Ovary (tissue), 9 donors: ENCODE measurements around the gene LDB1. TPM values are rescaled to one million over a fixed set of nuclear protein-coding genes. Genes with fewer than 3 reads are reported as not detected.

Source experiments
- DNase-seq, 5 donors: peaks; one replicate each; pipeline ENCODE4 v3.0.0-alpha.2; 2019 to 2020
- H3K27ac ChIP-seq, 2 donors: fragments of 200-600 bp; one replicate each; pipeline versions ENCODE4 v1.5.1 to v1.8.0; 2019 to 2022
- H3K27me3 ChIP-seq: fragments of 200-600 bp; one replicate; pipeline ENCODE4 v1.8.0; 2022
- H3K36me3 ChIP-seq: fragments of 200-600 bp; sonication (generic); one replicate; pipeline ENCODE4 v1.5.1; 2019
- H3K4me1 ChIP-seq: one replicate; pipeline ENCODE4 v1.8.1; 2013; ENCODE audit warnings: mild to moderate bottlenecking, moderate library complexity; ENCODE audit not compliant: insufficient read depth
- H3K4me3 ChIP-seq: fragments of 200-600 bp; sonication (generic); one replicate; pipeline ENCODE4 v1.5.1; 2017
- H3K9me3 ChIP-seq, 2 donors: fragments of 200-600 bp in 1 of 2; sonication (generic) in 1 of 2; one replicate each; pipeline versions ENCODE4 v1.5.1 to v1.8.1; 2013 to 2019; ENCODE audit warnings: mild to moderate bottlenecking in 1 of 2, moderate library complexity in 1 of 2
- CTCF ChIP-seq, 3 donors: fragments of 450-650 bp in 2 of 3; fragments of 200-600 bp in 1 of 3; IDR thresholded peaks; one replicate each; pipeline versions ENCODE4 v1.5.1 to v1.8.0; 2016 to 2022; ENCODE audit warnings: antibody characterized with exemption in 3 of 3, mild to moderate bottlenecking in 1 of 3
- EP300 ChIP-seq: sonication (generic); formaldehyde crosslinking; IDR thresholded peaks from one replicate; pipeline ENCODE4 v1.6.1; 2017; ENCODE audit warnings: antibody characterized with exemption
- POLR2A ChIP-seq: fragments of 450-650 bp; IDR thresholded peaks from one replicate; pipeline ENCODE4 v1.6.1; 2017; ENCODE audit warnings: antibody characterized with exemption, mild to moderate bottlenecking, moderate library complexity
- WGBS, 3 donors: extraction: QIAGEN DNeasy Blood & Tissue Kit in 1 of 3; methylation state at CpG; one replicate each; pipeline versions ENCODE4 v1.1.5 to v1.1.7; 2013 to 2017; 5-methylcytosine and 5-hydroxymethylcytosine counted together
- intact Hi-C, 4 donors: fragments of 100-400 bp; cut with DNase I; formaldehyde crosslinking; loops; one replicate each; pipeline versions ENCODE4 v1.11.0 to v1.15.1; 2022 to 2023
- polyA plus RNA-seq, 2 donors: library from polyadenylated mRNA; stranded (reverse); fragments of 200-250 nt in 1 of 2; fragments of 350-450 nt in 1 of 2; fragmentation: Illumina TruSeq in 1 of 2; extraction: RNeasy Lipid Tissue Mini Kit (QIAGEN cat#74804) in 1 of 2; gene quantifications; one replicate each; pipeline ENCODE4 v1.2.3, GENCODE V29; 2013 to 2014
- total RNA-seq, 7 donors: library from RNA; depleted of rRNA in 2 of 7; stranded (reverse); fragments of >200 nt in 2 of 7; fragmentation: NEBNext Ultra II Directional in 3 of 7; extraction: Animal tissue kit (Norgen Biotek cat#: 25700) in 3 of 7; gene quantifications; one replicate each; pipeline versions ENCODE4 v1.1.0 to v1.2.4, GENCODE V29; 2016 to 2023
- donor health status: DM: no; HTN: no; CAD: no; lungs with moderate emphysema.
- donor health status: DM: no; HTN: no; CAD: no.
- donor health status: Bipolar disorder and iron deficiency.
- donor health status: DM: yes; HTN: yes; CAD: no.
- donor health status: DM: no; HTN: no; CAD: no.
- donor health status: DM: yes; HTN: yes; CAD: no.

Gene LDB1
- total and polyA plus RNA-seq, 9 donors: 59.0 to 141 (median 93.2) TPM

- Histone ChIP-seq H3K4me1 (peaks cover 10% of the 10 kb centered on the region), H3K9me3 (no peaks in the 10 kb centered on the region), H3K27me3 (no peaks in the 10 kb centered on the region), H3K36me3 (no peaks in the 10 kb centered on the region), H3K4me3 (no peak overlapping the region), H3K27ac (no peak overlapping the region)
- WGBS, 3 donors: 85 to 88% (median 87%) methylated on average over 12 of the region's 12 CpGs
- DNase-seq: no peak
- TF ChIP-seq POLR2A: no peak
- no peak for TF ChIP-seq EP300
- TF ChIP-seq CTCF (IDR thresholded peaks at IDR 0.05): no peak
- intact Hi-C loops: loop anchor here in 1 of 4 donors (10.0 kb wide), 1 partner anchor 46 kb away; the partner anchor contains the start of gene HPS6
These were observed 8.9 kb downstream of the LDB1 start for GRCh38 chr10:102111276-102111675.

GRCh38 chr10:102109166-102110116, 10.7 kb downstream of the LDB1 start:
- DNase-seq: no peak
- whole genome bisulfite sequencing, 3 donors: 82 to 87% (median 83%) methylated on average over 24 of the region's 24 CpGs
- no peaks in the 10 kb centered on the region for H3K36me3 ChIP-seq
- H3K27ac ChIP-seq: no peak overlapping the region
- H3K27me3 ChIP-seq: no peaks in the 10 kb centered on the region
- intact Hi-C loops: loop anchor here in 2 of 4 donors (5.0 to 10.0 kb wide), 2 partner anchors 37 to 45 kb away; partner anchors contain the start of gene HPS6 (in 1 of the 2)
- H3K9me3 ChIP-seq: no peaks in the 10 kb centered on the region
- H3K4me1 ChIP-seq: peaks cover 9% of the 10 kb centered on the region
- no peak for TF ChIP-seq POLR2A
- TF ChIP-seq CTCF (IDR thresholded peaks at IDR 0.05): no peak
- TF ChIP-seq EP300: no peak
- no peak overlapping the region for H3K4me3 ChIP-seq

GRCh38 chr10:102106998-102107397, 13.2 kb downstream of the LDB1 start:
- Histone ChIP-seq H3K4me1 (no peaks in the 10 kb centered on the region), H3K4me3 (no peak overlapping the region), H3K27me3 (no peaks in the 10 kb centered on the region), H3K36me3 (no peaks in the 10 kb centered on the region), H3K9me3 (no peaks in the 10 kb centered on the region), H3K27ac (no peak overlapping the region)
- DNase-seq: no peak
- TF ChIP-seq CTCF (IDR thresholded peaks at IDR 0.05) (no peak), EP300 (no peak), POLR2A (no peak)
- intact Hi-C loops: loop anchor here in 1 of 4 donors (5.0 kb wide), 1 partner anchor 35 kb away; no protein-coding TSS in a partner anchor
- 63 to 85% (median 83%) methylated on average over 2 of the region's 2 CpGs for WGBS, 3 donors

GRCh38 chr10:102102421-102102820, 17.7 kb downstream of the LDB1 start:
- no peak for DNase-seq
- WGBS, 3 donors: 76 to 91% (median 79%) methylated on average over 1 of the region's 1 CpG
- Histone ChIP-seq H3K9me3 (no peaks in the 10 kb centered on the region), H3K4me1 (no peaks in the 10 kb centered on the region), H3K4me3 (no peak overlapping the region), H3K36me3 (no peaks in the 10 kb centered on the region), H3K27me3 (no peaks in the 10 kb centered on the region), H3K27ac (no peak overlapping the region)
- intact Hi-C loops: no loop called here
- TF ChIP-seq POLR2A: no peak
- no peak for TF ChIP-seq EP300
- TF ChIP-seq CTCF (IDR thresholded peaks at IDR 0.05): no peak
